PC-9 (cell line): ENCODE measurements around the gene CCDC174. TPM values are rescaled to one million over a fixed set of nuclear protein-coding genes. Genes with fewer than 3 reads are reported as not detected.

Experiments
- BruUV-seq: library from RNA; stranded (reverse); fragments of 400-500 nt; replicated peaks from 2 replicates; lab custom pipeline; 2021; lab: Mats Ljungman, UMichigan
- CTCF ChIA-PET: fragments of 300-600 bp; sonication (Branson Sonifier 250); formaldehyde crosslinking; loops from one replicate; lab custom pipeline; 2022; ENCODE audit warnings: antibody characterized with exemption; lab: Charles Lee
- POLR2A ChIA-PET: fragments of 300-600 bp; sonication (Branson Sonifier 250); formaldehyde crosslinking; loops from one replicate; lab custom pipeline; 2022; ENCODE audit warnings: antibody characterized with exemption; ENCODE audit not compliant: unreplicated experiment; lab: Charles Lee
- DNase-seq, 2 experiments: peaks; one replicate each; pipeline versions ENCODE4 v3.0.0 to v3.0.0-alpha.2; 2015 to 2022; ENCODE audit warnings: mixed read lengths in 1 of 2
- H2AFZ ChIP-seq: fragments of 200-600 bp; sonication (generic); 2 replicates; pipeline ENCODE4 v1.8.1; 2017; ENCODE audit warnings: antibody characterized with exemption
- H3F3A ChIP-seq: fragments of 200-600 bp; sonication (generic); 2 replicates; pipeline ENCODE4 v1.8.1; 2017; ENCODE audit warnings: antibody characterized with exemption, mild to moderate bottlenecking, low read depth; ENCODE audit not compliant: insufficient read depth
- H3K27ac ChIP-seq: fragments of 200-600 bp; sonication (generic); 2 replicates; pipeline ENCODE4 v1.6.1; 2016; ENCODE audit warnings: mixed run types
- H3K27me3 ChIP-seq: fragments of 200-600 bp; sonication (generic); 2 replicates; pipeline ENCODE4 v1.6.1; 2016; ENCODE audit warnings: low read depth, mixed run types; ENCODE audit not compliant: insufficient read depth
- H3K36me3 ChIP-seq: fragments of 200-600 bp; sonication (generic); 2 replicates; pipeline ENCODE4 v1.6.1; 2016; ENCODE audit warnings: low read depth, mixed run types
- H3K4me1 ChIP-seq: fragments of 200-600 bp; sonication (generic); replicated peaks from 2 replicates; pipeline ENCODE4 v1.6.1; 2016; ENCODE audit warnings: mixed run types; ENCODE audit not compliant: insufficient read depth
- H3K4me2 ChIP-seq: fragments of 200-600 bp; sonication (generic); 2 replicates; pipeline ENCODE4 v1.6.1; 2017; ENCODE audit warnings: mixed run types
- H3K4me3 ChIP-seq: fragments of 200-600 bp; sonication (generic); 2 replicates; pipeline ENCODE4 v1.6.1; 2016; ENCODE audit warnings: mixed run types
- H3K79me2 ChIP-seq: fragments of 200-600 bp; sonication (generic); 2 replicates; pipeline ENCODE4 v1.6.1; 2017; ENCODE audit warnings: low read depth, mixed run types
- H3K9me2 ChIP-seq: fragments of 200-600 bp; sonication (generic); 2 replicates; pipeline ENCODE4 v1.8.1; 2017; ENCODE audit warnings: mild to moderate bottlenecking; ENCODE audit not compliant: insufficient read depth
- H3K9me3 ChIP-seq: fragments of 200-600 bp; sonication (generic); 2 replicates; pipeline ENCODE4 v1.8.1; 2016; ENCODE audit warnings: low read depth; ENCODE audit not compliant: insufficient read depth
- H4K20me1 ChIP-seq: fragments of 200-600 bp; sonication (generic); 2 replicates; pipeline ENCODE4 v1.8.1; 2017; ENCODE audit not compliant: insufficient read depth
- EZH2 ChIP-seq: fragments of 200-600 bp; sonication (generic); IDR thresholded peaks from 2 replicates; pipeline ENCODE4 v1.8.0; 2017; ENCODE audit warnings: antibody characterized with exemption, low read depth
- intact Hi-C: fragments of 100-400 bp; cut with micrococcal nuclease; formaldehyde crosslinking; loops from one replicate; pipeline ENCODE4 v1.10.0; 2022; ENCODE audit not compliant: unreplicated experiment
- total RNA-seq: library from RNA; stranded (reverse); gene quantifications from 2 replicates; pipeline ENCODE4 v1.2.3, GENCODE V29; 2021
- TF ChIP-seq, protein P1 (sequence below): fragments of 200-600 bp; sonication (generic); conservative IDR thresholded peaks from 2 replicates; pipeline ENCODE4 v1.6.1; 2017; ENCODE audit warnings: mixed run types, antibody characterized with exemption, mild to moderate bottlenecking, moderate library complexity

Gene CCDC174
- total RNA-seq, 1 experiment from 2014 or later, result 14.7 TPM

DNA sequence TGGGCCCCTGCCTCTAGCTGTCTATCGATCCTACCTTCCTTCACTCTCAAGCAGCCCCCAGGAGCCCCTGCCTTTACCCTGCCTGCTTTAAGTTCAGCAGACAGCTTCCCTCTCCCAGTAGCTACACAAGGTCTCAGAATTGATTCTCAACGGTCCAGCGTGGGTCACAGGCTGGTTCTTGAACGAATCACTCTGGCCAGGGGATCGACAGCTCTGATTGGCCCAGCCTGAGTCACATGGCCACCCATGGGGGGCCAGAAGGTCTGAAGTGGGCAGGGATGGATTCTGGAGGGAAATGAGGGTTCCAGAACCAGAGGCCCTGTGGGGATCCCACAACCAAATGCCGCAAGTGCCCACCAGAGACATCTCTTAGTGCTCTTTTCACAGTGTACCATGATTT, 23.7 kb upstream of the CCDC174 start:
- no peaks in the 10 kb centered on the region for H3K9me2 ChIP-seq
- CTCF ChIA-PET, result no interaction called here
- peaks cover 4% of the 10 kb centered on the region; the same call in 1 of the 2 replicates for H3K27me3 ChIP-seq
- no peak overlapping the region for H3K27ac ChIP-seq
- no peaks in the 10 kb centered on the region for H3F3A ChIP-seq
- no peaks in the 10 kb centered on the region for H3K4me1 ChIP-seq
- no TSS peak for BruUV-seq
- intact Hi-C loops, result no loop called here
- no peaks in the 10 kb centered on the region for H3K9me3 ChIP-seq
- DNase-seq, result no peak
- H3K4me2 ChIP-seq, result no peak overlapping the region
- H2AFZ ChIP-seq, result no peak overlapping the region
- H4K20me1 ChIP-seq, result no peaks in the 10 kb centered on the region
- no peak for TF ChIP-seq EZH2
- TF ChIP-seq, protein P1, sequence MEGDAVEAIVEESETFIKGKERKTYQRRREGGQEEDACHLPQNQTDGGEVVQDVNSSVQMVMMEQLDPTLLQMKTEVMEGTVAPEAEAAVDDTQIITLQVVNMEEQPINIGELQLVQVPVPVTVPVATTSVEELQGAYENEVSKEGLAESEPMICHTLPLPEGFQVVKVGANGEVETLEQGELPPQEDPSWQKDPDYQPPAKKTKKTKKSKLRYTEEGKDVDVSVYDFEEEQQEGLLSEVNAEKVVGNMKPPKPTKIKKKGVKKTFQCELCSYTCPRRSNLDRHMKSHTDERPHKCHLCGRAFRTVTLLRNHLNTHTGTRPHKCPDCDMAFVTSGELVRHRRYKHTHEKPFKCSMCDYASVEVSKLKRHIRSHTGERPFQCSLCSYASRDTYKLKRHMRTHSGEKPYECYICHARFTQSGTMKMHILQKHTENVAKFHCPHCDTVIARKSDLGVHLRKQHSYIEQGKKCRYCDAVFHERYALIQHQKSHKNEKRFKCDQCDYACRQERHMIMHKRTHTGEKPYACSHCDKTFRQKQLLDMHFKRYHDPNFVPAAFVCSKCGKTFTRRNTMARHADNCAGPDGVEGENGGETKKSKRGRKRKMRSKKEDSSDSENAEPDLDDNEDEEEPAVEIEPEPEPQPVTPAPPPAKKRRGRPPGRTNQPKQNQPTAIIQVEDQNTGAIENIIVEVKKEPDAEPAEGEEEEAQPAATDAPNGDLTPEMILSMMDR, result no peak
- H3K79me2 ChIP-seq, result no peaks in the 10 kb centered on the region
- H3K36me3 ChIP-seq, result no peaks in the 10 kb centered on the region
- H3K4me3 ChIP-seq, result no peak overlapping the region
- POLR2A ChIA-PET, result no interaction called here

GRCh38 chr3:14628406-14628805, 23.2 kb upstream of the CCDC174 start:
- TF ChIP-seq, protein P1, result no peak
- TF ChIP-seq EZH2, result no peak
- intact Hi-C loops, result no loop called here
- no peak for DNase-seq
- Histone ChIP-seq H4K20me1 (no peaks in the 10 kb centered on the region), H3K79me2 (no peaks in the 10 kb centered on the region), H3K36me3 (no peaks in the 10 kb centered on the region), H3K9me3 (no peaks in the 10 kb centered on the region), H3K4me2 (no peak overlapping the region), H2AFZ (no peak overlapping the region), H3K4me1 (no peaks in the 10 kb centered on the region), H3K9me2 (no peaks in the 10 kb centered on the region), H3K27me3 (no peaks in the 10 kb centered on the region), H3K27ac (no peak overlapping the region), H3K4me3 (no peak overlapping the region), H3F3A (no peaks in the 10 kb centered on the region)
- CTCF ChIA-PET, result no interaction called here
- no TSS peak for BruUV-seq
- POLR2A ChIA-PET, result no interaction called here

- no peak for DNase-seq
- Histone ChIP-seq H3F3A (no peaks in the 10 kb centered on the region), H3K4me1 (0 out of 2 replicates have a peak, but pooled peaks cover 5% of the 10 kb centered on the region), H3K27me3 (no peaks in the 10 kb centered on the region), H4K20me1 (no peaks in the 10 kb centered on the region), H3K4me2 (no peak overlapping the region), H3K27ac (no peak overlapping the region), H3K79me2 (no peaks in the 10 kb centered on the region), H3K4me3 (no peak overlapping the region), H3K9me2 (no peaks in the 10 kb centered on the region), H3K9me3 (no peaks in the 10 kb centered on the region), H3K36me3 (no peaks in the 10 kb centered on the region), H2AFZ (no peak overlapping the region)
- intact Hi-C loops, result no loop called here
- ChIA-PET CTCF (interaction anchor here (0.6 kb wide), 1 partner anchor 571 kb away, joined by 4 read pairs; no protein-coding TSS in a partner anchor), POLR2A (no interaction called here)
- no TSS peak for BruUV-seq
- no peak for TF ChIP-seq EZH2
- TF ChIP-seq, protein P1, result no peak
Measured at GRCh38 chr3:14630404-14631100, 21.0 kb upstream of the CCDC174 start.
